WTC11 (cell line): ENCODE data around the gene DUSP2. TPM values are rescaled to one million over a fixed set of nuclear protein-coding genes. Genes with fewer than 3 reads are reported as not detected.

Experiments
- ATAC-seq: fragments of 200-7000 bp; cut with Tn5 transposase; 2 replicates; pipeline ENCODE4 v1.10.0; 2021; ENCODE audit warnings: mild to moderate bottlenecking, moderate library complexity
- CTCF ChIA-PET: fragments of 300-600 bp; sonication (Branson Sonifier 250); formaldehyde crosslinking; loops from one replicate; lab custom pipeline; 2021; ENCODE audit warnings: antibody characterized with exemption; lab: Charles Lee
- POLR2A ChIA-PET: fragments of 350-600 bp; sonication (Branson Sonifier 250); formaldehyde crosslinking; loops from one replicate; lab custom pipeline; 2021; ENCODE audit warnings: antibody characterized with exemption; lab: Charles Lee
- DNase-seq: peaks from one replicate; pipeline ENCODE4 v3.0.0; 2021; ENCODE audit warnings: low spot score
- H3K27ac Mint-ChIP-seq: 2 replicates; pipeline ENCODE4 v1.8.0; 2021; ENCODE audit warnings: mixed read lengths
- H3K27me3 Mint-ChIP-seq: 2 replicates; pipeline ENCODE4 v1.8.0; 2021; ENCODE audit warnings: low read depth, mild to moderate bottlenecking, moderate library complexity, mixed read lengths
- H3K36me3 Mint-ChIP-seq: 2 replicates; pipeline ENCODE4 v1.8.0; 2021; ENCODE audit warnings: mixed read lengths
- H3K4me1 Mint-ChIP-seq: 2 replicates; pipeline ENCODE4 v1.8.0; 2022; ENCODE audit warnings: mixed read lengths
- H3K4me3 Mint-ChIP-seq: 2 replicates; pipeline ENCODE4 v1.8.0; 2021; ENCODE audit warnings: mild to moderate bottlenecking, moderate library complexity, mixed read lengths
- H3K9me3 Mint-ChIP-seq: 2 replicates; pipeline ENCODE4 v1.8.0; 2021; ENCODE audit warnings: mixed read lengths
- AFF4 ChIP-seq: sonication (generic); formaldehyde crosslinking; IDR thresholded peaks from 2 replicates; pipeline ENCODE4 v1.8.1; 2023; ENCODE audit warnings: mild to moderate bottlenecking, missing genetic modification reagents, borderline replicate concordance
- AR ChIP-seq: fragments of 250-450 bp; sonication (Bioruptor Pico); IDR thresholded peaks from 2 replicates; pipeline ENCODE4 v1.9.0; 2021; ENCODE audit warnings: mild to moderate bottlenecking
- ATF1 ChIP-seq: sonication (generic); formaldehyde crosslinking; IDR thresholded peaks from 2 replicates; pipeline ENCODE4 v1.8.1; 2023; ENCODE audit warnings: mild to moderate bottlenecking, moderate library complexity, missing genetic modification reagents
- ATF3 ChIP-seq: sonication (generic); formaldehyde crosslinking; conservative IDR thresholded peaks from 2 replicates; pipeline ENCODE4 v1.8.1; 2022; ENCODE audit warnings: mild to moderate bottlenecking, missing genetic modification reagents
- CREB1 ChIP-seq: sonication (generic); formaldehyde crosslinking; IDR thresholded peaks from 2 replicates; pipeline ENCODE4 v1.8.0; 2023; ENCODE audit warnings: mild to moderate bottlenecking, missing genetic modification reagents
- E2F5 ChIP-seq: sonication (generic); formaldehyde crosslinking; IDR thresholded peaks from 2 replicates; pipeline ENCODE4 v1.8.1; 2022; ENCODE audit warnings: mild to moderate bottlenecking, moderate library complexity, missing genetic modification reagents
- FOXJ3 ChIP-seq: sonication (generic); formaldehyde crosslinking; IDR thresholded peaks from 2 replicates; pipeline ENCODE4 v1.9.0; 2021; ENCODE audit warnings: missing genetic modification reagents, mild to moderate bottlenecking, borderline replicate concordance
- IRF2 ChIP-seq: sonication (generic); formaldehyde crosslinking; IDR thresholded peaks from 2 replicates; pipeline ENCODE4 v1.8.0; 2022; ENCODE audit warnings: low read depth, missing genetic modification reagents, borderline replicate concordance
- MAX ChIP-seq: sonication (generic); formaldehyde crosslinking; IDR thresholded peaks from 2 replicates; pipeline ENCODE4 v1.8.0; 2022; ENCODE audit warnings: mild to moderate bottlenecking, missing genetic modification reagents
- MLX ChIP-seq: sonication (generic); formaldehyde crosslinking; IDR thresholded peaks from 2 replicates; pipeline ENCODE4 v1.8.1; 2023; ENCODE audit warnings: mild to moderate bottlenecking, missing genetic modification reagents, moderate library complexity
- MYBL2 ChIP-seq: sonication (generic); formaldehyde crosslinking; IDR thresholded peaks from 2 replicates; pipeline ENCODE4 v1.8.1; 2023; ENCODE audit warnings: mild to moderate bottlenecking, moderate library complexity, missing genetic modification reagents
- NFE2L1 ChIP-seq: sonication (generic); formaldehyde crosslinking; IDR thresholded peaks from 2 replicates; pipeline ENCODE4 v1.8.1; 2023; ENCODE audit warnings: missing genetic modification reagents
- NR2C2 ChIP-seq: sonication (generic); formaldehyde crosslinking; IDR thresholded peaks from 2 replicates; pipeline ENCODE4 v1.8.0; 2022; ENCODE audit warnings: mild to moderate bottlenecking, missing genetic modification reagents
- PRRX2 ChIP-seq: fragments of 250-450 bp; sonication (Bioruptor Pico); IDR thresholded peaks from 2 replicates; pipeline ENCODE4 v1.8.0; 2021; ENCODE audit warnings: mild to moderate bottlenecking
- SP1 ChIP-seq: sonication (generic); formaldehyde crosslinking; conservative IDR thresholded peaks from 2 replicates; pipeline ENCODE4 v1.8.1; 2022; ENCODE audit warnings: missing genetic modification reagents
- TCF7 ChIP-seq: sonication (generic); formaldehyde crosslinking; IDR thresholded peaks from 2 replicates; pipeline ENCODE4 v1.8.0; 2022; ENCODE audit warnings: mild to moderate bottlenecking, low read depth, missing genetic modification reagents, moderate library complexity
- TEAD4 ChIP-seq: sonication (generic); formaldehyde crosslinking; IDR thresholded peaks from 2 replicates; pipeline ENCODE4 v1.8.0; 2022; ENCODE audit warnings: mild to moderate bottlenecking, missing genetic modification reagents
- USF2 ChIP-seq: sonication (generic); formaldehyde crosslinking; IDR thresholded peaks from 2 replicates; pipeline ENCODE4 v1.8.1; 2023; ENCODE audit warnings: mild to moderate bottlenecking, missing genetic modification reagents, moderate library complexity
- ZNF121 ChIP-seq: sonication (generic); formaldehyde crosslinking; IDR thresholded peaks from 2 replicates; pipeline ENCODE4 v1.8.0; 2023; ENCODE audit warnings: missing genetic modification reagents
- ZNF232 ChIP-seq: sonication (generic); formaldehyde crosslinking; IDR thresholded peaks from 2 replicates; pipeline ENCODE4 v1.8.0; 2022; ENCODE audit warnings: mild to moderate bottlenecking, missing genetic modification reagents
- total RNA-seq: library from RNA; stranded (reverse); gene quantifications from 3 replicates; pipeline ENCODE4 v1.2.3, GENCODE V29; 2021

Gene DUSP2
- total RNA-seq, 1 experiment from 2014 or later, result 4.7 TPM

- H3K27me3 Mint-ChIP-seq, result peaks cover 35% of the 10 kb centered on the region
- no peak for ATAC-seq
- TF ChIP-seq PRRX2 (CRISPR knock-in tag) (no peak), E2F5 (CRISPR knock-in tag) (no peak), AFF4 (no peak), AR (no peak), USF2 (no peak), ZNF232 (CRISPR knock-in tag) (no peak), ZNF121 (CRISPR knock-in tag) (no peak), FOXJ3 (CRISPR knock-in tag) (no peak), TEAD4 (CRISPR knock-in tag) (no peak), ATF1 (CRISPR knock-in tag) (no peak), NFE2L1 (no peak), MAX (CRISPR knock-in tag) (no peak), NR2C2 (no peak), IRF2 (CRISPR knock-in tag) (no peak), SP1 (CRISPR knock-in tag) (no peak), CREB1 (no peak), ATF3 (no peak), TCF7 (no peak), MLX (no peak), MYBL2 (CRISPR knock-in tag) (no peak)
- TF ChIP-seq, all 79 proteins: peak for 0
- no peak for DNase-seq
- ChIA-PET CTCF (interaction anchor here (1.2 to 1.4 kb wide), 2 partner anchors 19 to 54 kb away, joined by 5 to 10 read pairs; partner anchors contain the start of gene ASTL), POLR2A (no interaction called here)
- Mint-ChIP-seq H3K4me1 (peaks cover 26% of the 10 kb centered on the region), H3K36me3 (no peaks in the 10 kb centered on the region), H3K9me3 (no peaks in the 10 kb centered on the region), H3K4me3 (no peak overlapping the region), H3K27ac (no peak overlapping the region)
Observed at GRCh38 chr2:96120091-96120720, 25.0 kb downstream of the DUSP2 start.
